ENCODE results near the gene UNG. TPM values are rescaled to one million over a fixed set of nuclear protein-coding genes. Genes with fewer than 3 reads are reported as not detected.

UNG gene
- total and polyA plus RNA-seq, 4 donors, result 7.4 to 17.6 (median 8.8) TPM

DNA sequence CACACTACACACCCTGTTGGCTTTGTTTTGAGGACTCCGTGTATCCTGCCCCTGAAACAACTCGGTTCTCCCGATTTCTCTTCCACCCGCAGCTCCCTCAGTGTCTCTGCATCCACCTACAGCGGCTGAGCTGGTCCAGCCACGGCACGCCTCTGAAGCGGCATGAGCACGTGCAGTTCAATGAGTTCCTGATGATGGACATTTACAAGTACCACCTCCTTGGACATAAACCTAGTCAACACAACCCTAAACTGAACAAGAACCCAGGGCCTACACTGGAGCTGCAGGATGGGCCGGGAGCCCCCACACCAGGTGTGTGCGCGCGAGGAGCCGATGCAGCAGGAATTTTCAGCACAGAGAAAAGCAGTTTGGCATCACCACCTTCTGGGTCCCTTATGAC is 14.6 kb upstream of the UNG start:
- Histone ChIP-seq H3K27me3 (ENCODE audit: control insufficient read depth in 1 of 2, insufficient read depth in 2 of 2, low read length in 1 of 2) (no peaks in the 10 kb centered on the region), H3K27ac (ENCODE audit: low read depth in 1 of 2, low read length in 2 of 2) (no peak overlapping the region), H3K9me3 (ENCODE audit: control insufficient read depth, low read length) (no peaks in the 10 kb centered on the region), H3K36me3 (ENCODE audit: control insufficient read depth in 1 of 2, insufficient read depth in 2 of 2, low read length in 1 of 2) (peaks cover 5 to 16% of the 10 kb centered on the region in 2 donors), H3K4me1 (ENCODE audit: control insufficient read depth in 1 of 2, insufficient read depth in 2 of 2, low read length in 2 of 2) (no peaks in the 10 kb centered on the region), H3K4me3 (ENCODE audit: low read length in 2 of 2) (no peak overlapping the region)
- 88 to 91% methylated on average over 14 of the region's 14 CpGs for WGBS, 2 donors
- intact Hi-C loops (cut with DNase I), result no loop called here
- ATAC-seq (ENCODE audit: low FRiP score) (no peak), DNase-seq (no peak)

DNA sequence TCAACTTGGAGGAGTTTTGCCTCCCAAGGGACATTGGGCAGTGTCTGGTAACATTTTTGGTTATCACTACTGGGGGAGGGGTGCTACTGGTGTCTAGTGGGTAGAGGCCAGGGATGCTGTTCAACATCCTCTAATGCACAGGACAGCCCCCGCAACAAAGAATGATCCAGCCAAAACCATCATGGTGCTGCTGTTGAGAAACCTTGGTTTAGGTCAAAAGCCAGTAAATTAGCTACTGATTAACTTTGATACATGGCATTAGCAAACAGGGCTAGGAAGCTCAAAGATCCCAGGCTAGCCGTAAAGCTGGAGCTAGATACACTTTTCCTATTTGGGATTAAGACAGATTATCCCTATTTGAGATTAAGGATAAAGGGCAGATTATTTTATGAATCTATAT is 13.0 kb upstream of the UNG start:
- ATAC-seq (ENCODE audit: low FRiP score), result no peak
- WGBS, 2 donors, result 95 to 96% methylated on average over 2 of the region's 2 CpGs
- no peaks in the 10 kb centered on the region for H3K27me3 ChIP-seq (ENCODE audit: control insufficient read depth in 1 of 2, insufficient read depth in 2 of 2, low read length in 1 of 2)
- intact Hi-C loops (cut with DNase I), result no loop called here
- DNase-seq, result no peak
- H3K9me3 ChIP-seq (ENCODE audit: control insufficient read depth, low read length), result no peaks in the 10 kb centered on the region
- H3K4me1 ChIP-seq (ENCODE audit: control insufficient read depth in 1 of 2, insufficient read depth in 2 of 2, low read length in 2 of 2), result no peaks in the 10 kb centered on the region
- H3K36me3 ChIP-seq (ENCODE audit: control insufficient read depth in 1 of 2, insufficient read depth in 2 of 2, low read length in 1 of 2), result peaks cover 5 to 20% of the 10 kb centered on the region in 2 donors
- H3K4me3 ChIP-seq (ENCODE audit: low read length in 2 of 2), result no peak overlapping the region
- no peak overlapping the region for H3K27ac ChIP-seq (ENCODE audit: low read depth in 1 of 2, low read length in 2 of 2)

DNA sequence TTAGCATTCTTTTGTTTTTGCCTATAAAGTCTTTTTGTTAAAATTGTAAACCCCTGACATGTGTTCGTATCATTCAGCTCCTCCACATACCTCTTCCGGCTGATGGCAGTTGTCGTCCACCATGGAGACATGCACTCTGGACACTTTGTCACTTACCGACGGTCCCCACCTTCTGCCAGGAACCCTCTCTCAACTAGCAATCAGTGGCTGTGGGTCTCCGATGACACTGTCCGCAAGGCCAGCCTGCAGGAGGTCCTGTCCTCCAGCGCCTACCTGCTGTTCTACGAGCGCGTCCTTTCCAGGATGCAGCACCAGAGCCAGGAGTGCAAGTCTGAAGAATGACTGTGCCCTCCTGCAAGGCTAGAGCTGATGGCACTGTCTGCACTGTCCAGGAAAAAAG is 11.8 kb upstream of the UNG start:
- Histone ChIP-seq H3K36me3 (ENCODE audit: control insufficient read depth in 1 of 2, insufficient read depth in 2 of 2, low read length in 1 of 2) (peaks cover 5 to 20% of the 10 kb centered on the region in 2 donors), H3K27ac (ENCODE audit: low read depth in 1 of 2, low read length in 2 of 2) (no peak overlapping the region), H3K9me3 (ENCODE audit: control insufficient read depth, low read length) (no peaks in the 10 kb centered on the region), H3K4me3 (ENCODE audit: low read length in 2 of 2) (no peak overlapping the region), H3K27me3 (ENCODE audit: control insufficient read depth in 1 of 2, insufficient read depth in 2 of 2, low read length in 1 of 2) (no peaks in the 10 kb centered on the region), H3K4me1 (ENCODE audit: control insufficient read depth in 1 of 2, insufficient read depth in 2 of 2, low read length in 2 of 2) (no peaks in the 10 kb centered on the region)
- DNase-seq (no peak), ATAC-seq (ENCODE audit: low FRiP score) (no peak)
- intact Hi-C loops (cut with DNase I), result no loop called here
- WGBS, 2 donors, result 85 to 91% methylated on average over 11 of the region's 11 CpGs

DNA sequence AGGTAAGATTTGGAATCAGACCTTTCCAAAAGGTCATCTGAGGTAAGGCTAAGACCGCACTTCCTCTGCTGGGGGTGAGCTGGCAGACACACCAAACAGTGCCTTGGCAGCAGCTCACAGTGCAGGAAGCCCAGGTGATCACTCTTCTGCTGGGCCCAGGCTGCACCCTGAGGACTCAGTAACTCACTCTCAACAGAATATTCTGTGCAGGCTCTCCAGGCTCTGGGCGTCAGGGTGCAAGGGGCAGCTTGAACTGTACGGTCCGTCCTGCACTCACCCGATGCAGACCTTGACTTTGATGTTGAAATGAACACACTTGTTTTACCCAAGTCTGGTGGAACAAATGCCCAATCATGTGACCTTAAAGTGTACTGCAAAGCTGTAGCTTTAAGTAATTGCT is 10.1 kb upstream of the UNG start:
- ATAC-seq (ENCODE audit: low FRiP score) (no peak), DNase-seq (no peak)
- Histone ChIP-seq H3K27ac (ENCODE audit: low read depth in 1 of 2, low read length in 2 of 2) (no peak overlapping the region), H3K9me3 (ENCODE audit: control insufficient read depth, low read length) (no peaks in the 10 kb centered on the region), H3K4me1 (ENCODE audit: control insufficient read depth in 1 of 2, insufficient read depth in 2 of 2, low read length in 2 of 2) (no peaks in the 10 kb centered on the region), H3K36me3 (ENCODE audit: control insufficient read depth in 1 of 2, insufficient read depth in 2 of 2, low read length in 1 of 2) (peaks cover 5 to 20% of the 10 kb centered on the region in 2 donors), H3K27me3 (ENCODE audit: control insufficient read depth in 1 of 2, insufficient read depth in 2 of 2, low read length in 1 of 2) (no peaks in the 10 kb centered on the region), H3K4me3 (ENCODE audit: low read length in 2 of 2) (no peak overlapping the region)
- intact Hi-C loops (cut with DNase I), result no loop called here
- 65 to 66% methylated on average over 5 of the region's 5 CpGs for WGBS, 2 donors

DNA sequence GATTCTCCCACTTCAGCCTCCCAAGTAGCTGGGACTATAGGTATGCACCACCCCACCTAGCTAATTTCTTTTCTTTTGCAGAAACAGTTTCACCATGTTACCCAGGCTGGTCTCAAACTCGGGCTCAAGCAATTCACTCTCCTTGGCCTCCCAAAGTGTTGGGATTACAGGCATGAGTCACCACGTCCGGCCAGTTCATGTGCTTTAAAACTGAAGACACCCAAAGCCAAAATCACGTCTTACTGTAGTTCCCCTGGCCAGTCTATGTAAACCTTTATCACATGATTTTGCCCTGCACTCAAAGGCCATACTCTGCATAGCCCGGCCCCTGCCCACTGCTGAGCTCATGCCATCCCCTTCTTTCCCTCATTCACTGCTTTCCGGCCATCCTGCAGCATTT is 8.6 kb upstream of the UNG start:
- no peaks in the 10 kb centered on the region for H3K9me3 ChIP-seq (ENCODE audit: control insufficient read depth, low read length)
- no peaks in the 10 kb centered on the region for H3K4me1 ChIP-seq (ENCODE audit: control insufficient read depth in 1 of 2, insufficient read depth in 2 of 2, low read length in 2 of 2)
- no peak overlapping the region for H3K27ac ChIP-seq (ENCODE audit: low read depth in 1 of 2, low read length in 2 of 2)
- H3K36me3 ChIP-seq (ENCODE audit: control insufficient read depth in 1 of 2, insufficient read depth in 2 of 2, low read length in 1 of 2), result peaks cover 5 to 11% of the 10 kb centered on the region in 2 donors
- ATAC-seq (ENCODE audit: low FRiP score) (no peak), DNase-seq (no peak)
- no peak overlapping the region for H3K4me3 ChIP-seq (ENCODE audit: low read length in 2 of 2)
- intact Hi-C loops (cut with DNase I), result no loop called here
- WGBS, 2 donors, result 75 to 76% methylated on average over 6 of the region's 6 CpGs
- no peaks in the 10 kb centered on the region for H3K27me3 ChIP-seq (ENCODE audit: control insufficient read depth in 1 of 2, insufficient read depth in 2 of 2, low read length in 1 of 2)

DNA sequence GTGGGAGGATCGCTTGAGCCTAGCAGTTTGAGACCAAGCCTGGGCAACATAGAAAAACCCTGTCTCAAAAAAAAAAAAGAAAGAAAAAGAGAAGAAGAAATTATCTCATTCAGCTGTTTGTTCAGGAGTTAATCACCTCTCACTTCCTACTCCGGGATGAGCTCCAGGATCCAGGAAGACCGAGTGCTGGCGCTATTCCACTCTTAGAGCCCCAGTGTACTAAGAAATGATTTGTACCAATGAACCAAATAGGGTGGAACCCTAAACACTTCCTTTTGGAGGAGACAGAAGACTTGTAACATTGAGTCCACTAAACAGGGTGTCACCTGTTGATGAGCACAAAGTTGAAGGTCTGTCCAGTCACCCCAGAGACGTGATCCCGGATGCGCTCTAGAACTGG is 7.7 kb upstream of the UNG start:
- Histone ChIP-seq H3K4me1 (ENCODE audit: control insufficient read depth in 1 of 2, insufficient read depth in 2 of 2, low read length in 2 of 2) (no peaks in the 10 kb centered on the region), H3K27me3 (ENCODE audit: control insufficient read depth in 1 of 2, insufficient read depth in 2 of 2, low read length in 1 of 2) (no peaks in the 10 kb centered on the region), H3K36me3 (ENCODE audit: control insufficient read depth in 1 of 2, insufficient read depth in 2 of 2, low read length in 1 of 2) (peaks cover 5 to 11% of the 10 kb centered on the region in 2 donors), H3K27ac (ENCODE audit: low read depth in 1 of 2, low read length in 2 of 2) (no peak overlapping the region), H3K4me3 (ENCODE audit: low read length in 2 of 2) (no peak overlapping the region), H3K9me3 (ENCODE audit: control insufficient read depth, low read length) (no peaks in the 10 kb centered on the region)
- DNase-seq (no peak), ATAC-seq (ENCODE audit: low FRiP score) (no peak)
- WGBS, 2 donors, result 88 to 94% methylated on average over 7 of the region's 7 CpGs
- intact Hi-C loops (cut with DNase I), result loop anchor here (5.0 to 10.0 kb wide), 4 partner anchors 37 to 755 kb away; partner anchors contain the start of genes USP30 (in 2 of the 2), CMKLR1 (in 1 of the 2), ISCU (in 1 of the 2) and SART3 (in 1 of the 2)

DNA sequence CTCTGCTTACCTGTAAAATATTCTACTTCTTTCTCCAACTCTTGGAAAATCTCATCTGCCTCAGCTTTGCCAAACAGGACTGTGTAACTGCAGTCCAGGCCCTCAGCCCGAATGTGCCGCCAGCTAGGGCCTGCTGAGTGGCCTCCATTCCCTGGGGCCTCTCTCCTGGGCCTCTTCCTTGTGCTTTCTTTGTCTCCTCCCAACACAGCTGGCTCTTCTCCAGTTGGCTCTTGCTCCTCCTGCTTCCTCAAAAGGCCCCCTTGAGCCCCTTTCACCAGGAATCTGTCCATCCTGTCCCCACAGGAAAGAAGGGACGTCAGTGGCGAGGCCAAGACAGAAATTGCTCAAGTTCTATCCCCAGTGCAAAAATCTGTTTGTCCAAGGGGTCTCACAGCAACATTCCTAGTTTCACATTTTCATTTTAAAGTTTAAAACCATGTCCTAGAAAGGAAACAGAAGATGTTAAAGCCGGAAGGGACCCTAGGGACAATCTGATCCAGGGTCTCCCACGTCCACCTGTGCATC is 4.8 kb upstream of the UNG start:
- Histone ChIP-seq H3K27ac (ENCODE audit: low read depth in 1 of 2, low read length in 2 of 2) (peak overlapping the region in 1 of 2 donors; percentile 31), H3K4me1 (ENCODE audit: control insufficient read depth in 1 of 2, insufficient read depth in 2 of 2, low read length in 2 of 2) (no peaks in the 10 kb centered on the region), H3K27me3 (ENCODE audit: control insufficient read depth in 1 of 2, insufficient read depth in 2 of 2, low read length in 1 of 2) (no peaks in the 10 kb centered on the region), H3K4me3 (ENCODE audit: low read length in 2 of 2) (peak overlapping the region; percentile 62 to 85), H3K36me3 (ENCODE audit: control insufficient read depth in 1 of 2, insufficient read depth in 2 of 2, low read length in 1 of 2) (peaks cover 0 to 4% of the 10 kb centered on the region in 2 donors), H3K9me3 (ENCODE audit: control insufficient read depth, low read length) (no peaks in the 10 kb centered on the region)
- intact Hi-C loops (cut with DNase I), result loop anchor here (2.0 to 10.0 kb wide), 5 partner anchors 40 to 758 kb away; partner anchors contain the start of genes ISCU (in 2 of the 2), USP30 (in 2 of the 2), CMKLR1 (in 1 of the 2) and SART3 (in 1 of the 2)
- 39 to 48% methylated on average over 6 of the region's 6 CpGs for WGBS, 2 donors
- ATAC-seq (ENCODE audit: low FRiP score), result no peak
- DNase-seq, result no peak

DNA sequence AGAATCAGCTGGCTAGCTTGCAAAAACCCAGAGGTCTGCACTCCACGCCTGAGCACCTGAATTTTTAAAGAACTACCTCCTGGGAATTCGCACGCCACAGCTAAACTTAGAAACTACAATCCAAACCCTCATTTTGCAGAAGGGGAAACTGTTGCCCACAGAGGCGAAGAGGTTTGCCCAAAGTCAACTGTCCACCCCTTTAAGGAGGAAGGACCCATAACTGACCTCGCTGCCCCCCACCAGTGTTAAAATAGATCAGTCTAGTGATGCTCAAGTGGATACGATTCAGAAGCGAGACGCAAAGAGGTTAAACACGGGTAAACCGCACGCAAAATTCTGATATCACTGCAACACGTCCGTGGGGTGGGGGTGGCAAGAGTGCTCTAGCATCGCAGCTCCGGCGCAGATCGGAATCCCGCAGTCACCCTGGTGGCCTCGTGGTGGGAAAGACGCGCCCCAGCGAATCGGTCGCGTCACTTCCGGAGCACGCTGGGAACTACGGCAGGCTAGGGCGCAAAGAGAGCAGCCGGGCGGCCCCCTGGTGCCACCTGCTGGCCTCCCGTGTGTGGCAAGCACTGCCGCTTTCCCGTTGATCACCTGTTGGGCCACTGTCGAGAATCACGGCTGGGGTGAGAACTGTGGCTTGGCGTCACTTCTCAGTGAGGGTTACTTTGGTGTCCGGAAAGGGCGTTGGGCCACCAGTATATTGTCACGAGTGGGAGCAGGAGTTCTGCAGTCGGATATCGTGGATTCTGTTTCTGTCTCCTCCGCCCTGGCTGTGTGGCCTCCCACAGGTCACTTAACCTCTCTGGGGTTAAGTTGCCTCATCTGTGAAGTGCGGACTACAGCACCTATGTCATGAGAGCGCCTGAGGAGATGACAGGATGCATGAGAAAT is 4.1 kb upstream of the UNG start, which contains the start of gene ALKBH2:
TSS of gene ALKBH2 (minus strand) at position 451 of the 897 bp plus-strand sequence. CDS start 686 bp downstream, outside the sequence.
- peak within 1 kb of the TSS in 1 of 2 donors; percentile 34 for H3K27ac ChIP-seq (ENCODE audit: low read depth in 1 of 2, low read length in 2 of 2)
- 3 to 4% methylated on average over 45 of the region's 45 CpGs for WGBS, 2 donors
- ATAC-seq (ENCODE audit: low FRiP score) (peak; percentile 87), DNase-seq (peak; percentile 96 to 98)
- intact Hi-C loops (cut with DNase I), result loop anchor here (2.0 to 10.0 kb wide), 5 partner anchors 41 to 758 kb away; partner anchors contain the start of genes ISCU (in 2 of the 2), USP30 (in 2 of the 2), CMKLR1 (in 1 of the 2) and SART3 (in 1 of the 2)
- H3K4me3 ChIP-seq (ENCODE audit: low read length in 2 of 2), result peak within 1 kb of the TSS; percentile 62 to 85
- H3K9me3 ChIP-seq (ENCODE audit: control insufficient read depth, low read length), result no peaks in the 10 kb centered on the region
- H3K4me1 ChIP-seq (ENCODE audit: control insufficient read depth in 1 of 2, insufficient read depth in 2 of 2, low read length in 2 of 2), result no peaks in the 10 kb centered on the region
- H3K36me3 ChIP-seq (ENCODE audit: control insufficient read depth in 1 of 2, insufficient read depth in 2 of 2, low read length in 1 of 2), result peaks cover 0 to 2% of the 10 kb centered on the region in 2 donors
- H3K27me3 ChIP-seq (ENCODE audit: control insufficient read depth in 1 of 2, insufficient read depth in 2 of 2, low read length in 1 of 2), result no peaks in the 10 kb centered on the region

All from aorta (tissue), 5 donors.